HG03196 (cell line): ENCODE results near the gene MYO6.
A peak's percentile ranks its signal among the peaks of the same experiment; 100 is the strongest.
"Not testable (repeated sequence)": the region's sequence is repeated elsewhere in the genome, so short reads cannot be mapped to it uniquely, and the experiment has no call there.

Experiments used
- ATAC-seq: cut with Tn5 transposase; IDR thresholded peaks from one replicate; pipeline ENCODE4 v1.9.1; 2021; ENCODE audit not compliant: unreplicated experiment

MYO6 gene

DNA sequence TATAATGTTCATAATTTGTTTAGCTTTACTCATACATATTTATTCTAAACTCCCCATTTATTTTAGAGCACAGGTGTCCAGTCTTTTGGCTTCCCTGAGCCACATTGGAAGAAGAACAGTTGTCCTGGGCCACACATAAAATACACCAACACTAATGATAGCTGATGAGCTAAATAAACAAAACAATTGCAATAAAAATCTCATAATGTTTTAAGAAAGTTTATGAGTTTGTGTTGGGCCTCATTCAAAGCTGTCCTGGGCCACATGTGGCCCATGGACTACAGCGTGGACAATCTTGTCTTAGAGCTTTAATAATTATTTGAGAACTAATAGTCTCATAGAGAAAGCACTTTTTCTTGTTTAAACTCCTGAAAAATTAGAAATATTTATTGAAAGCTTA, 131.3 kb downstream of the MYO6 start:
- no peak for ATAC-seq

DNA sequence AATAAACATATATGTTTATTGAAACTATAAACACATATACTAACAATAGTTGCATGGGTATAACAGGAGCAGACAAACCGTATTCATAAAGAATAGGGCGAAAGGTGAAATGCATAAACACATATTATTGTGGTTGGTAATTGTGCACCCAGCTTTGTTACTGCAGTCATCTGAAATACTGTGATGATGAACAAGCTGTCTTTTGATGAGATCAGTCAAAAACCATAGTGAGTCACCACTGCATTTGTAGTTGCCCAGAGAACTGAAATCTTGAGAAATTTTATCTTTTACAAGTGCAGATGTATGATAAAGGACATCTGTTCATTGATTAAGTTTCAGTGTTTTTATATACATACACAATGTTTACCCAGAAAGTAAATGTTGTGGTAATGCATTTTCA, 133.7 kb downstream of the MYO6 start:
- no peak for ATAC-seq

DNA sequence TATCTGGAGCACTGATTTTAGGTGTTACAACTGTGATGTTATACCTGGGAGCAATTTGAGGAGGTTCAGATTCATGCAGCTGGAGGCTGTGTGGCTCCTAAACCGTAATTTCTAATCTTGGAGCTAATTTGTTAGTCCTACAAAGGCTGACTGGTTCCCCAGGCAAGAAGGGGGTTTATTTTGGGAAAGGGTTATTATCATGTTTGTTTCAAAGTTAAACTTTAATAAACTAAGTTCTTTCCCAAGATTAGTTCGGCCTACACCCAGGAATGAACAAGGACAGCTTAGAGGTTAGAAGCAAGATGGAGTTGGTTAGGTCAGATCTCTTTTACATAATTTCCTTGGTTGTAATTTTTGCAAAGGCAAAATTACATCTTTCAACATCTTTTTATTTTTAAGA, 135.8 kb downstream of the MYO6 start:
- no peak for ATAC-seq

DNA sequence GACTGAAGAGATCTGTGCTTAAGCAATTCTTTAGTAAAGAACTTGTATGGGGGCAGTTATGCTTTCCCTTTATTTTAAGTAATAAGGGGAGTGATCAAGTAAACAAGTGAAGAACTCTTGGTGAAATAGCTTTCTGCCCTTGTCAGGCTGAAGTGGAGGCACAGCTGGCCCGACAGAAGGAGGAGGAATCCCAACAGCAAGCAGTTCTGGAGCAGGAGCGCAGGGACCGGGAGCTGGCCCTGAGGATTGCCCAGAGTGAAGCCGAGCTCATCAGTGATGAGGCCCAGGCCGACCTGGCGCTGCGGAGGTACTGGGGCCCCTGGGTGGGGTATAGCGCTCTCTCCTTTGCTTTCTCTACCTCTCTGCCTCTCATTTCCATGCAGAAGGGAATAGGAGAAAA, 143.3 kb downstream of the MYO6 start:
- ATAC-seq, result no peak

DNA sequence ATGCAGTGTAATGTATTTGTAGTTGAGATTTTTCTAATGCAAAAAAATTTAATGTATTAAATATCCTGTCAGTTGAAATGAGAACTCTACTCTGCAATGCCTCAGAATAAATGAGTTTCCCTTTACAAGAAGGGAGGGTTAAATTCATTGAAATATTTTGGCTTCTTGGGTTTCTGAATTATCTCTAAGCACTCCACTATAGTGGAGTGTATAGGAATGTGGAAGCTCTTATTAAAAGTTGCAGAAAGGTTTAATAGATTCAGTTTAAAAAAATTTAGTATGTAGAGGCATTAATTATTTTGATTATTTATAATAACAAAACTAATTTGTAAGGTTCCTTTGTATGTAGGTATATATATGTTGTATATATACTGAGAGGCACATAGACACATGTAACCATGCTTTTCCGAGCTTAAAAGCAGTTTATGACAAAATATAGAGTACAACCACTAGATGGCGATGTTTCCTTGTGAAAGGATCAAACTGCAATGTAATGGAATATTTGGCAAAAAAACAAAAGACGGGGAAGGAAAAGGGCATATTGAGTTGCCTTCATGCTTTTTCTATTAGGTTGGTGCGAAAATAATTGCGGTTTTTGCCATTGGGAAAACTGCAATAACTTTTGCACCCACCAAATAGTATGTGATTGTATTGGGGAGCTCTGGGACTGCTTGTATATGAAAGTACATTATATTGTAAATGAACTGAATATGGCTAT, 144.2 kb downstream of the MYO6 start:
- ATAC-seq, result peak; percentile 79

DNA sequence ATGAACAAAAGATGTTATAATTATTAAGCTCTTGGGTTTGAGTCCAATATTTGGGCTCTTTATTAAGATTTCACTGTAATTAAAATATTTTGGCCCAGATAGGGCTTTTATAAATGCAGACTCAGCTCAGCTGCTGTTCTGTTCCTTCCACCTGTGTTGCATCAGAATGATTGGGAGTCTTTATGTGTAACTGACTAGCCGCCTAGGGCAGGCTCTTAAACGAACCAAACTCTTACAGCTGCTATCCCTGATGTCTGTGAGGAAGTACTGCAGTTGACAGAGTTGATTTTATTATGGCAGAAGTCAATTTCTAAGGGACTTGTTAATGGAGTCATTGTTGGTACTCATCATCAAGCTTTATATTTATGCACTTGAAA, 144.7 kb downstream of the MYO6 start:
- no peak for ATAC-seq

DNA sequence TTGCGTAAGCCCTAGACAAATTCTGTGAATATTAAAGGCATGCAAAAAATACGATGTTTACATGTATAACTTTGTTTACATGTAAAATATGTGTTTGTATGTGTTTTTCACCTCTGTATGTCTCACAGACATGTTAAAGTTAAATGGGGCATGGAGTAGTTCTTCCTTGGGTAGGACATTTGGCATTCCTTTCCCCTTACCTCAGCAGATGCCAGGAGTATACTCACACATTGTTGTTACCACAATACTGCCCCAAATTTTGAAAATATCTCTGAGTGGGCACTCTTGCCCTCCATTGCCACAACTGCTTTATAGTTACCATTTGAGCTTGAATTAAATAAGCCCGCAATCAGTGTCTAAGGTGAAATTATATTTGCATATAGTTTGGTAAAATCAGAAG, 147.5 kb downstream of the MYO6 start:
- no peak for ATAC-seq

DNA sequence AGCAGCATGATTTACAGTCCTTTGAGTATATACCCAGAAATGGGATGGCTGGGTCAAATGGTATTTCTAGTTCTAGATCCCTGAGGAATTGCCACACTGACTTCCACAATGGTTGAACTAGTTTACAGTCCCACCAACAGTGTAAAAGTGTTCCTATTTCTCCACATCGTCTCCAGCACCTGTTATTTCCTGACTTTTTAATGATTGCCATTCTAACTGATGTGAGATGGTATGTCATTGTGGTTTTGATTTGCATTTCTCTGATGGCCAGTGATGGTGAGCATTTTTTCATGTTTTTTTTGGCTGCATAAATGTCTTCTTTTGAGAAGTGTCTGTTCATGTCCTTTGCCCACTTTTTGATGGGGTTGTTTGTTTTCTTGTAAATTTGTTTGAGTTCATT, 151.2 kb downstream of the MYO6 start:
- not testable (repeated sequence) for ATAC-seq

DNA sequence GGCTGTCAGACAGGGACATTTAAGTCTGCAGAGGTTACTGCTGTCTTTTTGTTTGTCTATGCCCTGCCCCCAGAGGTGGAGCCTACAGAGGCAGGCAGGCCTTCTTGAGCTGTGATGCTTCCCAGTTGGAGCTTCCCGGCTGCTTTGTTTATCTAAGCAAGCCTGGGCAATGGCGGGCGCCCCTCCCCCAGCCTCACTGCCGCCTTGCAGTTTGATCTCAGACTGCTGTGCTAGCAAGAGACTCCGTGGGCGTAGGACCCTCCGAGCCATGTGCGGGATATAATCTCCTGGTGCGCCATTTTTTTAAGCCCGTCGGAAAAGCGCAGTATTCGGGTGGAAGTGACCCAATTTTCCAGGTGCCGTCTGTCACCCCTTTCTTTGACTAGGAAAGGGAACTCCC, 156.1 kb downstream of the MYO6 start:
- not testable (repeated sequence) for ATAC-seq

DNA sequence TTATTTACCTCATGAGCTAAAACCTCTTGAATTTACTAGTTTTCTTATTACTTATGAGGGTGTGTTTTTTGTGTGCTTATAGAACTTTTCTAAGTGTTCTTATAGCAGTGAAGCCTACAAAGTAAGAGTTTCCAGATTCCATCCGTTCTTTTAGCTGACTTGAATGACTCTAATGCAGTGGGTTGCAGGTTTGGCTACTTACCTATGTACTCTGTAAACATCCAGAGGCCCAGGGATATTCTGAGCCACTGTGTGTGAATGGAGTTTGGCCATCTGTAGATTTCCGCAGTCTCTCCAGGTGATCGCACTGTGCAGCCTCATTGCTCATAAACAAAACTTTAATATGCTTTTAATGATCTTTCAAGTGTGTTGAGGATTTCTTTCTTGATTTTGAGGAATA, 157.8 kb downstream of the MYO6 start:
- ATAC-seq, result no peak

DNA sequence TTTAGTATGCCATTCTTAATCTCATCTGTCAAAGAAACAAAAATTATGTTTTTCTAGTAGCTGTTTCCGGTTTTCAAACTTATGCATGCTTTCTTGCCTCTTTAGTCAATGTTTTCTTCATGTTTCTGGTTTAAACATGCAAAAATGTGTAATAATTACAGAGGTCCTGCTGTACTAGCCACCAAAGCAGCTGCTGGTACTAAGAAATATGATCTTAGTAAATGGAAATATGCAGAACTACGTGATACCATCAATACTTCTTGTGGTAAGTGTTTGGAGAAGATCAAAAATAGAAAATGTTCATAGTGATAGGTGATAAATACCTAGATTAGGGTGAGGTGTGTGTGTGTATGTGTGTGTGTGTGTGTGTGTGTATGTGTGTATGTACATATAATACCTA, 158.4 kb downstream of the MYO6 start:
- no peak for ATAC-seq

DNA sequence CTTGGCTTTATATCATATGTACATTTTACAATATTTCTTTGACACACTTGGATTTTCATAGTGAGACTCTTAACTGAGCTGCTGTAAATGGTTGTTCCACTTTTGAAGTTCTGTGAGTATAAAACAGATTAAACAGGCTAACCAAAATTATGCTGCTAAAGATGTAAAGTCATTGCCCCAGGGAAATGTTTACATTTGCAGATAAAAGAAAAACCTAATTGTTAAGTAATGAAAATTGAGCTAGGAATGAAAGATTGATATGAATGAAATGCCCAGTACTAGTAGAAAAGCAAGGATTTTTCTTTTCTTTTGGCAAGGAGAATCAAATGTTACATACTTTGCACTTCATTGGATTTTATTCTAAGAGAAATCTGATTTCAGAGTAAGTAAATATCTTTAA, 164.0 kb downstream of the MYO6 start:
- ATAC-seq, result no peak

DNA sequence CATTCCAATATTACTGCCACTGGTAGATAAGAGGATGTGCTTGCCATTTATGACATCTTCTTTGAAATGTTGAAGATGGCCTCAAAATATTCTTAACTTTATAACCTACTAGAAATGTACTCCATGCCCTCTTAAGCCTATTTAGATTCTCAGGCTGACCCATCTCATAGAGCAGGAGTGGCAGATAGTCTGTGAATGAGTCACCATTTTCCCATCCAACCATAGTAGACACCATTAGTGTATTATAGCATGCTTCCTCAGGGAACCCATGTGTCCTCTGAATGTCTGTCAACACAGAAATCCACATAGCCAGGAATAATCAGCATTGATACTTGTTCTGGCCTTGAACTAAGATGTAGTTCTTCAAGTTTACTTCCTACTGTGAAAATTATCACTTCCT, 173.2 kb downstream of the MYO6 start:
- no peak for ATAC-seq

DNA sequence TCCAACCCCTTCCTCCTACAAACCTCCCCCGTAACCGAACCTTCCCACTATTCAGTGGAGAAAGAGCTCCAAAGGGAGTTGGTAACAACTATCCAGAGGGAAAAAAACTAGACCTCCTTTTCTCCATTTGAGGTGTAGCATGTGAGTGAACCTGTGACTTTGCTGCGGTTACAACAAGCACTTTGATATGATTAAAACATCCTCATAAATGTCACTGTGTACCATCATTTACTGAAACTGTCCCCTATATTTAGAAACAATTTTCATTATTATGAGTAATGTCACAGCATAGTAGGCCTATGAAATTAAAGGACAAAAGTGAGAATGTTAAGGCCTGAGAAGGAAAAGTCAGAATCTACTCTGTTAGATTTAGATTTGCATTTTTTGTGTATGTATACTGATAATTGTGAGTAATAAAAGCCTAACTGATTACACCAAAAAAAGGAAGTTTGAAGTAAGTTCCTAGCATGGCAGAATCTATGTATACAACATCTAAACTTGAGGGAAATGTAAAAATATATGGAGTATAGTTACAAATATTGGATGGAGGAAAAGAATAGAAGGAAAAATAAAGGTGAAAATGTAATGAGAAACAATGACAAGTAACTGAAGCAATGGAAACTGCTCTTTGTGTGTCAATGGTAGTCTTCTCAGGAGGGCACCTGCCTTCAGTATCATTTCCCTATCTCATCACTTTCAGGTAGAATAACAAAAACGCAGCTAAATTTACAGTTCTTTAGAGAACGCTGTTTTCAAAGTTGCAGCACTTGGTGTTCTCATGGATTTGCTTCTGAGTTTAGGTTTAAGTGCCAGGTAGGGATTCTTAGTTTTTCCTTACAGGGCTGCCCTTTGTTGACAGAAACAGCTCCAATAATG, 177.5 kb downstream of the MYO6 start:
- ATAC-seq, result no peak

DNA sequence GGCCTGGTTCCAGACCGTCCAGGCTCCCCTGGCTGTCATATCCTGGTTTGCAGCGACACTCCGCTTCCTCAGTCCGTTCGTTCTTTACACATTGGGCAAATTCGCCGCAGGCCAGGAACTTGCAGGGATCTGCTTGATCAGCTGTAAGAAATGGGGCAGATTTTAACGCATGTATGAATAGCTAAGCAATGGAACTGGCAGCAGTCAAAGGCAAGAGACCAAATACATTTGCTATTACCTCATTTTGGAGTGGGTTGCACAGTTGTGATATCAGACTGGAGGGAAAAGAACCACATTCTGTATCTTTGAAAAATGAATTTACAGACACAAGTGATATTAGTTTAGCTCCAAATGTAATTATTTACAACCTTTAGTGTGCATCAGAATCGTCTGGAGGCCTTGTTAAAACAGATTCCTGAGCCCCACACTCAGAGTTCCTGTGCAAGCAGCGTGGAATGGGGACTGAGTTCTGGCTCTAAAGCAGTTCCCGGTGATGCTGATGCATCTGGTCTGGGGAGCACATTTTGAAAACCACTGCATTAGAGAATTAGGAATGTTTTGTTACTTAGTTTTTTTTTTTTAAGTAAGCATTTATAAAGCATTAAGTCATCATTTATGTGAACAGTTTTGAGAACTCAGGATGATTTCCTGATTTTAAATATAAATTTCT, 182.1 kb downstream of the MYO6 start:
- ATAC-seq, result no peak

DNA sequence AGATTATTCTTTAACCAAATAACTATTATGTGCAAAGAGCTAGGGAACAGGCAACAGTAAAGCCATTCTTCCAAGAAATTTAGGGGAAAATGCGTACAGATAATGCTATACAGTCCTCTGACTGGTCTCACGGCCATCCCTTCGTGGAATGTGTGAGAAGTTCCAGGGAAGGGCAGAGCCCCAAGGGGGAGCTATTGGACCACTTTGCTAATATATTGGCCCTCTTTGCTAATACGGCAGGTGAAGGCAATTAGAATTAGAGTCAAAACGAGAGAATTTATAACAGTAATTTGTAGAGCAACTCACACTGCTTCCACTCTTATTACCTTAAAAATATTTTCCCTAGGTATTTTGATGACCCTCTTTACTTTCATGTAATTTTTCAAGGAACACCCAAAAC, 183.0 kb downstream of the MYO6 start:
- ATAC-seq, result no peak

DNA sequence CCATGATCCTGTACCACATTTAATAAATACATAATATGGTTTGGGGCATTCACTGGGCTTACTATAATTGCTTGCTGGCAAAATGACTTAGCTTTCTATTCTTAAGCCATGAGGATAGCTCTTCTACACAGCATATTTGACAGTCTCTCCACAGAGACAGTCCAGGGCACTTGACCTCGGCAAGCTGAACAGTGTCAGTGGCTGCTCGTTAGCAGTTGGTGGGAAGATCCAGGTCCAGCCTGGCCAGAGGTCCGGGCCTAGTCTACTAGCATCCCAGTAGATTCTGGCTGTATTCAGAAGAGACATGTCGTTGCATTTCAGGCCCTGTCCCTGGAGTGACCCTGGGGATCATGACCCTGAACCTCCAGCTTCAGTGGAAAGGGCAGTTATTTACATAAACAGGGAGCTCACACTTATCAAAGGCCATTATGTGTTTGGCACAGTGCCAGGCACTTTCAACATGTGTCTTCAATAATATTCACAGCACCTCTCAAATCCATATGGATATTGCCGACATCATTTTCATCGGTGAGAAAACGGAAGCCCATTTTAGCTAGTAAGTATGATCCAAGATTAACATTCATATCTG, 184.4 kb downstream of the MYO6 start:
- no peak for ATAC-seq

DNA sequence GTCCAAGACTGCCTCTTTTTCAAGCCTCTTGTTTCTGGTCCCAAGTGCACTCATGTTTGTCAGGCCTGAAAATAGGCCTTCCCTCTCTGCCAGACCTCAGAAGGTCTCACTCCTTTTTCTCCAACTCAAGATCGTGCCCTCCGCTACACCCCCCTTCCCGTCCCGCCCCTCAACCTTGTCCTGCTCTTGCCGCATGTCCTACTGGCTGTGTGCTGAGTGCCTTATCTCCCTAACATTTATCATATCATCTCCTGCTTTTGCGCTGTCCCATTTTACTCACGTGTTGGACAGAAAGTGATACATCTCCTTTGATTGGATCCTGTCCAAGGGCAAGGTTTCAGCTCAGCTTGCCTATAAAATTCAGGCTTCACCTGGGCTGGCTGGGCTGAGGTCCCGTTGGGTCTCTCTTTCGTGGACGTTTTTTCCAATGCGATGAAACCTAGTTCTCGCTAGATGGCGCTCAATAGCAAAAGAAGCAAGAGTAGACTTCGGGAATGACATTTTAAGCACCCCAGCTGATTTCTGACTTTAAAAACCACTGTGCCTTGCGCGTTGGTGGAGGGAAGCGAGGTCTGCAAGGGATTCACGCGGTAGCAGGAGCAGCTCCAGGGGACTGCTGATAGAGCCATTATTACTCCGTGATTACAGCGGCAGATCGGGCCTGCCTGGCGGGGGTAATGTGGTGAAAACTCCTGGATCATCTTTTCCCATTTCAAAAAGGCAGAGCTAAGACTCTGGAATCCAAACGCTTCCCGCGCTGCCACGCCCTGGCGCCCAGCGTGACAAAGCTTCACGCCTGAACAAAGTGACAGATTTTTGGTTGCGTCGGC, 185.8 kb downstream of the MYO6 start:
- peak; percentile 66 for ATAC-seq

DNA sequence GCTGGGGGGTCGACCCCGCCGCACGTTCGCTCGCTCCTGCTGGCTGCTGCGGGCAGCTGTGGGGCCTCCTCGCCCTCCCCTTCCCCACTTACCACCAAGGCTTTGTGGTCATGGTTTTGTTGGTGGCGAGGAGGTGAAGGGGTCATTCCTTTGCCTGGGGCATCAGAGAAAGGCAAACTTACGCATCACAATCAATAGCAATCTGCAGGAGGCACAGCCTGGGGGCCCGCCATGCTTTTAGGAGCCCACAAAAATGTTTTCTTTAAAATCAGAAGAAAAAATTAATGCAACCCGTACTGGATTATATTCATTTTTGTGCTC, 186.4 kb downstream of the MYO6 start:
- no peak for ATAC-seq

DNA sequence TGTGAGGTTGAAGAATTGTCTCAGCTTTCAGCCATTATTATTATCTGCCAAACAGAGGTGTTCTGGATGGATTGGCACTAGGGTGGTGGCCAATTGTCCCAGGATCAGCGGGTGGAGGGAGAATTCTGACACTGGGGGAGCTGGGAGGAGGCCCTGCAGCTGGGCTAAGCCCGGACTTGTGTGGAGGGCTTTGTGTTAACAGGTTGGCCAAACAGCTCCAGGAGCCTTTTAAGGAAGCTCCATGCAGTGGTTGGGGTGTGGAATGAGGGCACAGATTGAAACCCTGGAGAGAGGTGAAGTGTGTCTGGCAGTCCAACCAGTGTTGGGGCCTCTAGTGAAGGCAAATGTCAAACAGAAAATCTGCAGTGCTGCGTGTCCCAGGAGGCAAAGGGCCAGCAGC, 187.6 kb downstream of the MYO6 start:
- no peak for ATAC-seq

DNA sequence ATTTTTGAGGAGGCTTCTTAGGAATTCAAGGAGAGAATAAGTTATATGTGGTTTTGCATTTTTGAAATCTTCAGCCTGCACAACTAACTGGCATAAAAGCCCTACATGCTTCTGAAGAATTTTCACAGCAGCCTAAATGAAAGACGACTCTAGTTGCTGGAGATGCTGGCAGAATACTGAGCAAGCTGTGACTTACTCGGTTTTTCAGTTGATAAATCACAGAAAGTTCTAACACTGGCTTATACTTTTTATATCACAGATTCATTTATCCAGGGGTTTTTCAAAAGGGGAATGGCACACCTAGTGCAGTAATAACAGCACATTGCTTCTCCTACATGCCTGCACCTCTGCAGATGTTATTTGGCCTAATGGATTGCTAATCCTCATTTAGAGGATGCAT, 188.8 kb downstream of the MYO6 start:
- ATAC-seq, result no peak
